DMS 273 (cell line): ENCODE results near the gene PDCD4.
"Not testable (repeated sequence)": the region's sequence is repeated elsewhere in the genome, so short reads cannot be mapped to it uniquely, and the experiment has no call there.

ENCODE experiments used
- DNase-seq: peaks from one replicate; lab custom pipeline; 2025; ENCODE audit not compliant: unreplicated experiment; lab: John Stamatoyannopoulos, UW

Gene PDCD4

GRCh38 chr10:110860576-110861241 is 11.0 kb upstream of the PDCD4 start:
- peak; percentile 78 for DNase-seq

- DNase-seq: no peak
Measured at GRCh38 chr10:110861476-110861875, 10.3 kb upstream of the PDCD4 start.

- DNase-seq: no peak
Measured at GRCh38 chr10:110861930-110862649, 9.6 kb upstream of the PDCD4 start.

GRCh38 chr10:110862961-110863360 is 8.8 kb upstream of the PDCD4 start:
- no peak for DNase-seq

- DNase-seq: no peak
Measured at GRCh38 chr10:110863361-110863760, 8.4 kb upstream of the PDCD4 start.

GRCh38 chr10:110863956-110864355 is 7.8 kb upstream of the PDCD4 start:
- no peak for DNase-seq

GRCh38 chr10:110864662-110865140 is 7.0 kb upstream of the PDCD4 start:
- DNase-seq: peak; percentile 66

GRCh38 chr10:110865186-110865808 is 6.4 kb upstream of the PDCD4 start:
- peak; percentile 42 for DNase-seq

GRCh38 chr10:110865809-110866482 is 5.8 kb upstream of the PDCD4 start:
- peak; percentile 66 for DNase-seq

GRCh38 chr10:110867011-110867806 is 4.5 kb upstream of the PDCD4 start:
- DNase-seq: not testable (repeated sequence)

- DNase-seq: no peak
Measured at GRCh38 chr10:110867807-110868465, 3.8 kb upstream of the PDCD4 start.

- no peak for DNase-seq
Measured at GRCh38 chr10:110868981-110869380, 2.7 kb upstream of the PDCD4 start.

GRCh38 chr10:110870823-110871297 is 868 bp upstream of the PDCD4 start:
- DNase-seq: peak; percentile 58

- peak; percentile 94 for DNase-seq
Measured at GRCh38 chr10:110872145-110872983, 636 bp downstream of the PDCD4 start.

- DNase-seq: peak; percentile 22
Measured at GRCh38 chr10:110872984-110873923, 1.5 kb downstream of the PDCD4 start.

- peak; percentile 13 for DNase-seq
Measured at GRCh38 chr10:110873951-110874350, 2.2 kb downstream of the PDCD4 start.

GRCh38 chr10:110876000-110876399 is 4.3 kb downstream of the PDCD4 start:
- DNase-seq: peak; percentile 38

GRCh38 chr10:110876788-110877187 is 5.1 kb downstream of the PDCD4 start:
- DNase-seq: no peak
